HG02840 (cell line): Measurements from ENCODE around the gene CMA1.
"Not testable (repeated sequence)": the region's sequence is repeated elsewhere in the genome, so short reads cannot be mapped to it uniquely, and the experiment has no call there.

ENCODE experiments used
- ATAC-seq: cut with Tn5 transposase; IDR thresholded peaks from one replicate; pipeline ENCODE4 v1.9.1; 2021; ENCODE audit warnings: mild to moderate bottlenecking, moderate library complexity, moderate number of reproducible peaks; ENCODE audit not compliant: unreplicated experiment, low FRiP score

The CMA1 gene

GRCh38 chr14:24470450-24470849 is 37.6 kb downstream of the CMA1 start:
- ATAC-seq: not testable (repeated sequence)

GRCh38 chr14:24465805-24466204 is 42.3 kb downstream of the CMA1 start:
- no peak for ATAC-seq

GRCh38 chr14:24465368-24465767 is 42.7 kb downstream of the CMA1 start:
- ATAC-seq: no peak

- no peak for ATAC-seq
These were observed 43.9 kb downstream of the CMA1 start for GRCh38 chr14:24463884-24464785.

GRCh38 chr14:24463017-24463883 is 44.8 kb downstream of the CMA1 start:
- no peak for ATAC-seq

GRCh38 chr14:24461336-24461735 is 46.7 kb downstream of the CMA1 start:
- ATAC-seq: no peak

GRCh38 chr14:24459331-24459730 is 48.7 kb downstream of the CMA1 start:
- ATAC-seq: no peak

GRCh38 chr14:24458736-24459135 is 49.3 kb downstream of the CMA1 start:
- ATAC-seq: no peak

- ATAC-seq: no peak
These were observed 51.1 kb downstream of the CMA1 start for GRCh38 chr14:24456980-24457379.
